A549 (cell line): ENCODE data around the gene CX3CL1.

Source experiments
- EP300 ChIP-seq, 2 experiments: fragments of >200 bp; sonication (Bioruptor Twin); formaldehyde crosslinking; IDR thresholded peaks; 2 replicates in 1 of 2; 3 replicates in 1 of 2; pipeline ENCODE4 v1.6.1; 2016 to 2017
- ESRRA ChIP-seq: fragments of 150-350 bp; IDR thresholded peaks from 2 replicates; pipeline ENCODE4 v1.6.1; 2014; ENCODE audit warnings: mild to moderate bottlenecking, low read length, borderline replicate concordance
- KDM1A ChIP-seq: fragments of 200-600 bp; sonication (generic); IDR thresholded peaks from 2 replicates; pipeline ENCODE4 v1.6.1; 2016; ENCODE audit warnings: low read depth, mild to moderate bottlenecking
- MAX ChIP-seq: IDR thresholded peaks from 2 replicates; pipeline ENCODE4 v1.6.1; 2012
- REST ChIP-seq: fragments of 200-600 bp; sonication (generic); IDR thresholded peaks from 2 replicates; pipeline ENCODE4 v1.6.1; 2016; ENCODE audit warnings: antibody characterized with exemption, mild to moderate bottlenecking, moderate library complexity
- TF ChIP-seq, protein P1 (sequence below): fragments of >200 bp; sonication (Bioruptor Twin); formaldehyde crosslinking; IDR thresholded peaks from 3 replicates; pipeline ENCODE4 v1.5.1; 2016

GRCh38 chr16:57426356-57426755 lies 54.1 kb downstream of the CX3CL1 start:
- TF ChIP-seq, protein P1, sequence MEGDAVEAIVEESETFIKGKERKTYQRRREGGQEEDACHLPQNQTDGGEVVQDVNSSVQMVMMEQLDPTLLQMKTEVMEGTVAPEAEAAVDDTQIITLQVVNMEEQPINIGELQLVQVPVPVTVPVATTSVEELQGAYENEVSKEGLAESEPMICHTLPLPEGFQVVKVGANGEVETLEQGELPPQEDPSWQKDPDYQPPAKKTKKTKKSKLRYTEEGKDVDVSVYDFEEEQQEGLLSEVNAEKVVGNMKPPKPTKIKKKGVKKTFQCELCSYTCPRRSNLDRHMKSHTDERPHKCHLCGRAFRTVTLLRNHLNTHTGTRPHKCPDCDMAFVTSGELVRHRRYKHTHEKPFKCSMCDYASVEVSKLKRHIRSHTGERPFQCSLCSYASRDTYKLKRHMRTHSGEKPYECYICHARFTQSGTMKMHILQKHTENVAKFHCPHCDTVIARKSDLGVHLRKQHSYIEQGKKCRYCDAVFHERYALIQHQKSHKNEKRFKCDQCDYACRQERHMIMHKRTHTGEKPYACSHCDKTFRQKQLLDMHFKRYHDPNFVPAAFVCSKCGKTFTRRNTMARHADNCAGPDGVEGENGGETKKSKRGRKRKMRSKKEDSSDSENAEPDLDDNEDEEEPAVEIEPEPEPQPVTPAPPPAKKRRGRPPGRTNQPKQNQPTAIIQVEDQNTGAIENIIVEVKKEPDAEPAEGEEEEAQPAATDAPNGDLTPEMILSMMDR = no peak
- TF ChIP-seq REST = no peak
- TF ChIP-seq MAX = no peak
- no peak for TF ChIP-seq EP300 (IDR thresholded peaks at IDR 0.05)
- TF ChIP-seq KDM1A = no peak
- no peak for TF ChIP-seq ESRRA
